GM19025 (cell line): ENCODE results near the gene NLGN1.
A peak's percentile ranks its signal among the peaks of the same experiment; 100 is the strongest.
"Not testable (repeated sequence)": the region's sequence is repeated elsewhere in the genome, so short reads cannot be mapped to it uniquely, and the experiment has no call there.

ENCODE experiments used
- ATAC-seq: cut with Tn5 transposase; IDR thresholded peaks from one replicate; pipeline ENCODE4 v1.9.1; 2021; ENCODE audit warnings: mild to moderate bottlenecking, low read depth, moderate library complexity; ENCODE audit not compliant: unreplicated experiment

NLGN1 gene

DNA sequence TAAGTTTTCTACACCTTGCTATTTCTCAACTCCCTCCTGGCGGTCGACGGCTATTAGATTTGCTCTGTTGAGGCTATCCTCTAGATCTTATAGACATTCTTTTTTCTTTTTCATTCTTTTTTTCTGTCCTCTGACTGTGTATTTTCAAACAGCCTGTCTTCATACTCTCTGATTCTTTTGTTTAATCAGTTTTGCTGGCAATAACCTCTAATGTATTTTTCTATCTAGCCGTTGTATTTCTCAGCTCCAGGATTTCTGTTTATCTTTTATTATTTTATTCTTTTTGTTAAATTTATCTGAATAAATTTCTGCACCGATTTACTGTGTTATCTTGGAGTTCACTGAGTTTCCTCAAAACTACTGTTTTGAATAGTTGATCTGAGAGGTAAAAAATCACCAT, 31.5 kb downstream of the NLGN1 start:
- no peak for ATAC-seq

DNA sequence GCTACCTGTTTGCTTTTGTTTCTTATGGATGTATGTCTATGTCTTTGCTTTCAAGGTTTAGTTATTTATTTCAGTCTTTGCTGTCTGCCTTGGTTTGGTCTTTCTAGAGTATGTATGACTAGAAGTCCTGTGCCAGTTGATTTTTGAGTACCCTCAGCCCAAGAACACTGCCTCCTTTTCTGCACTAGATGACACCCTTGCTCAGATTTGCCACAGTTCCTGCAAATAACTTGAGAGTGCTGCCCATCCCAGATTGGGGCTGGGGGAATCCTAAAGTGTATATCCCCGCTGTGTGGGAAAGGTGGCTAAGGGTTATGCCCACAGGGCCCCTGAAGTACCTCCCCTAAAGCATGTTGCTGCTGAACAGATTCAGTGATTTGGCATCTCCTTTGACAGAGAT, 32.0 kb downstream of the NLGN1 start:
- no peak for ATAC-seq

DNA sequence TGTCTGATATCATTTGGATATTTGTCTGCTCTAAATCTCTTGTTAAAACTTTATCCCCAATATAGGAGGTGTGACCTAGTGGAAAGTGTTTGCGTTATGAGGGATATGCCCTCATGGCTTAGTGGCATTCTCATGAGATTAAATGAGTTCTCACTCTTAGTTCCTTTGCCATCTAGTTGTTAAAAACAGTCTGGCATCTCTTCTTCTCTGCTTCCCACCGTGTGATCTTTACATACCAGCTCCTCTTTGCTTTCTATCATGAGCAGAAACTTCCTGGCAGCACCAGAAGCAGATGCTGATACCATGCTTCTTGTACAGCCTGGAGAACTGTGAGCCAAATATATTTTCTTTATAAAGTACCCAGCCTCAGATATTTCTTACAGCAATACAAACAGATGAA, 33.0 kb downstream of the NLGN1 start:
- no peak for ATAC-seq

DNA sequence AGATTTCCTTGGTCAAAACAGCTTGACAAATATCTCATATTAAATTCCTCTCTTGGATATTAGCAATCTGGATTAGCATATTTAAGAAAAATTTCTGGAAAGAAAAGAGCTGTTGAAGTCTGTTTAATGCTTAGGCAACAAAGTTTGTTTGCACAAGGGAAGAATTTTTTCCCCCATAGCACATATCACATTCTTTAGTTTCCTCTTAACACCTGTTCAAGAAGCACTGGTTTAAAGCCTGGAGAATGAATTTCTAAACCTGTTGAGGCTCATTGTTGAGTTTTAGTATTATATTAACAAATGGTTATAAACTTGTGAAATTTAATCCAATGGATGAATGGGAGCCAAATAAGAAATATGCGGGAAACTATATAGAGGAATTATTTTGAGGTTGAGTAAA, 41.5 kb downstream of the NLGN1 start:
- no peak for ATAC-seq

DNA sequence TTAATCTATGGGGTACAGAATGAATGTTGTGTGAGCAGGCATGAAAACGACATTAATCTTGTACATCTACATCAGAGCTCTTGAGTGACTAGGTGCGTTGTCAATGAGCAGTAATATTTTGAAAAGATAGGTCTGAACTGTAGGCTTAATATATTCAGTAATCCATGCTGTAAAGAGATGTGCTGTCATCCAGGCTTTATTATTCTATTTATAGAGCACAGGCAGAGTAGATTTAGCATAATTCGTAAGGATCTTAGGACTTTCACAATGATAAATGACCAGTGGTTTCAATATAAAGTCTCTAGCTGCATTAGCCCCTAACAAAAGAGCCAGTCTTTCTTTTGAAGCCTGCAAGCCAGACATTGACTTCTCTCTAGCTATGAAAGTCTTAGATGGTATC, 43.0 kb downstream of the NLGN1 start:
- ATAC-seq, result no peak

DNA sequence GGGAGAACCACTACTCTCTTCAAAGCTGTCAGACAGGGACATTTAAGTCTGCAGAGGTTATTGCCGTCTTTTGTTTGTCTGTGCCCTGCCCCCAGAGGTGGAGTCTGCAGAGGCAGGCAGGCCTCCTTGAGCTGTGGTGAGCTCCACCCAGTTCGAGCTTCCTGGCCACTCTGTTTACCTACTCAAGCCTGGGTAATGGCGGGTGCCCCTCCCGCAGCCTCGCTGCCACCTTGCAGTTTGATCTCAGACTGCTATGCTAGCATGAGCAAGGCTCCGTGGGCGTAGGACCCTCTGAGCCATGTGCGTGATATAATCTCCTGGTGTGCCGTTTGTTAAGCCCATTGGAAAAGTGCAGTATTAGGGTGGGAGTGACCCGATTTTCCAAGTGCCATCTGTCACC, 54.0 kb downstream of the NLGN1 start:
- ATAC-seq, result not testable (repeated sequence)

DNA sequence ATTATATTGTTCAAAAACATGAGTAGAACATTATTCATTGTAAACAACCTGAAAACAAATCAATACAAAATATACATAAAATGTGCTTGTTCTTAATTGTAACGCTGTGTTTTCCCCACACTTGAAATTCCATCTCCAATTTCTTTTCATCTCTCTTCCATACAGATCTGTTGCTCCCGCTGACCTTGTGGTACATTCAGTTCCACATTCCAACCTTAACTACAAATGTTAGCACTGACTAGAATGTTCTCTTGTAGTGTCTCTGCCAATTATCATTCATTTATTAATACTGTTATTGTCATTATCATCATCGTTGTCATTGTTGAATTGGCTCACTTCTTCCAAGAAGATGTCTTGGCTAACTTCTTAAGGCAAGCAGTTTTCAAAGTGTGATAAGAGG, 65.7 kb downstream of the NLGN1 start:
- no peak for ATAC-seq

DNA sequence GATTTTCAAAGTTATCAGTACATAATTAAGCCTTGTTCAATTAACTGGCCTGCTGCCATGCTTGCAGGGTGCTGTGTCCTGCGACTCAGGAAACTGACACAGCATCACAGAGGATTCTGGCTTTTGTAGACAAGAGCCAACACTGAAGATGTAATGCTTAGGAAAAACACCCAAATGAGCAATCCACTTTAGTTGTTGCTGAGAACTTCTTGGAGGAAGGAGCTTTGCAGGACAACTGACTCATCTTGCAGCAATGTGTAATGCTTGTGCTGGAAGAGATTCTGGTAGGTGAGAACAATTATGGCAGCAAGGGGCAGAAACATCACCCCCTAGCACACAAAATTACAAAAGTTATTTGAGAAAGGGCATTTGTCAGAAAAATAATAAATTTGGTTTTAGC, 67.6 kb downstream of the NLGN1 start:
- no peak for ATAC-seq

DNA sequence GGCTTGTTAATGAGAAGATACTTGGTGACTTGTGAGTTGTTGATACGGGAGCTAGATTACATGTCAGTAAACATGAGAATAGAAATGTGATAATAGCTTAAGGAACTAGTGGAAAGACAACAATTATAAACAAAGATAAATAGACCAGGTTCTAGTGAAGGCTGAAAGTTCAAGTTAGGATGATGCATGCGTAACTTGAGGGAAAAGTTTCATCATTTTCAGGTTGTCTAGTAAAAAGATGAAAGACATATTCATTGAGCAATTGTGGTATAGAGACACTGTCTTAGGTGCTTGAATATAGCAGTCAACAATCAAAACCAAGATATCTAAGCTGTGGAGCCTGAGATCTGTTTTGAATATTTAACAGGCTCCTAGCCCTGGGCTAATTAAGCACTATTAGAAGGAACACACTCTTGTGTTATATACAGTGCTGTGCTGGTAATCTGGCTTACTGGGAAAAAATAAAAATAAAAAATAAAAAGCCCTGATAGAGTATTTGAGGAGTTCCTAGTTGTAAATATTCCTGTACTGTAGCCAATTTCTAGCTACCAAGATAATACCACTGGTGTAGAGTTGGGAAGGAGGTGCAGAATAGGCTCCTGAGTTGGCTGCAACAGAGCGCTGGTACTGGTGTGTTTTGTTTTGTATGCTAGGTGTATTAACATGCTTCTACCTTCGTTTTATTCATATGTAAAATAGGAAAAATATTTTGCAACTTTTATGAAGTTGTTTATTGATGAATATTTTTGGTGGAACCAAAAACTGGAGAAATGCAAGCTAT, 68.5 kb downstream of the NLGN1 start:
- no peak for ATAC-seq

DNA sequence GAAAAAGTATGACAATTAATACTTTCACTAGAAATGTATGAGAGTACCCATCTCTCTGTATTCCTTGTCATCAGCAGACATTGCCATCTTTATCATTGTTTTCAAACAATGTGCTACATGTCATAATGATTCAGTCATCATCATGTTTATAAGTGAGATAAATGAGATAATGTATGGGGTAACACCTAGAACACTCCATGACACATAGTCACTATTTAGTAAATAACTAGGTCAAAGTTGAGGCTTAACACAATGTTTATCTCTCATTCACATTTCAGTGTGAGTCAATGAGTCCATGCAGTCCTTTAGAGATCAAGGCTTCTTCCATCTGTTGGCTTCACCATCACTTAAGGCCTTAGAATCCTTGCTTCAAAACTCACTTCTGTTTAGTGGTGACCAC, 70.0 kb downstream of the NLGN1 start:
- no peak for ATAC-seq

DNA sequence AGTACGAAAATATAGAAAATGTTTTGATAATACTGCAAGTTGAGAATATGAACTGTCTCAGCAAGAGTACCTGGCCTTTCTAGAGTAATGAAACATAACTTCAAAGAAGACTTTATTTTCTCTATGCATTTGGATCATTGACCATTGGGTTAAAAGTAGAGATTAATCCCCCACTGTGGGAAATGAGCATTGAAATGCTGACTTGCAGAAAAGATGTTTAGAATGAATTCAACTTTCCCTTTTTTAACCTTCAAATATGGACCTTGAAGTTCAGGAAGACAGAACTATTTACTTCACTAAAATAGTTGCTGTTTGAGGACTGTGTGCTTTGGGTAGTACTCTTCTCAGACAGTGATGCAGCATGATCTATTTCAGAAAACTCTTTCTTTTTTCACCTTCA, 75.7 kb downstream of the NLGN1 start:
- no peak for ATAC-seq

DNA sequence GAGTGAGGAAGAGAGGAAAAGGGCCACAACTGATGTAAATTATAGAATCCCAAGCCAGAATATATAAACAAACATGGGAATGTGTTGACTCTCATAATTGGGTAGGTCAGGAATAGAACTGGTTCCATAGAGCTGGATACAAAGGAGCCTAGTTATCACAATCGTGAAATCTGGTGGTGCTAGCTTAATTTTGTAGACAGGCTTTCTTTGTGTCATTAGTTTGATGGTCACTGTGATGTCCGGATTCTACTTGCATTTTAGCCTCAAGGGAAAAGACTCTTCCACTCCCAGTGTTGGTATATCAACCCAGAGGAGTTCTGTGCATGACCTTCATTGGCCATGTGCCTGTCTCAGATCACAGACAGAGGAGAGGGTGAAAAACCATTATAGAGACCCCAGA, 81.8 kb downstream of the NLGN1 start:
- ATAC-seq, result no peak

DNA sequence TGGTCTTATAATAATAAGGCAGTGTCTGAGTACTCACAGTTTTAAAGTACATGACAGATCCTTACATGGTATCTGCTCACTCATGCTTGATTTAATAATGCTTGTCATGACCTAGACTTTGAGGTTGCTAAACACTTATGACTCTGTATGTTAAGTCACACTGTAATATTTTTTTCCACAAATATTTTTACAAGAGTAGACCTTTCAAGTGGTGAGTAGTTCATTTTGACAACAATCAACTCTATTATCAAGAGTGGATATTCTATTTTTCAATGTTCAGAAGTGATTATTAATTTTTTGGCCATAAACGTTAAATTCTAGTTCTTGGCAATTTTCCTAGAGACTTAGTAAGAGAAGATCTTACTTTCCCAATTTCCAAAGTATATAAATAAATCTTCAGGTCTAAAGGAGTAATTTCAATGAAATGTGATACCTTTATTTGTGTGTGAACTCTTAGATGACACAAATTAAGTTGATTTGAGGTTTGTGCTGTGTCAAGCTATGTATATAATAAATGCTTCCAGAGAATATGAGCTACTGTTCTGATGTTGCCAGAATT, 104.5 kb downstream of the NLGN1 start:
- no peak for ATAC-seq

DNA sequence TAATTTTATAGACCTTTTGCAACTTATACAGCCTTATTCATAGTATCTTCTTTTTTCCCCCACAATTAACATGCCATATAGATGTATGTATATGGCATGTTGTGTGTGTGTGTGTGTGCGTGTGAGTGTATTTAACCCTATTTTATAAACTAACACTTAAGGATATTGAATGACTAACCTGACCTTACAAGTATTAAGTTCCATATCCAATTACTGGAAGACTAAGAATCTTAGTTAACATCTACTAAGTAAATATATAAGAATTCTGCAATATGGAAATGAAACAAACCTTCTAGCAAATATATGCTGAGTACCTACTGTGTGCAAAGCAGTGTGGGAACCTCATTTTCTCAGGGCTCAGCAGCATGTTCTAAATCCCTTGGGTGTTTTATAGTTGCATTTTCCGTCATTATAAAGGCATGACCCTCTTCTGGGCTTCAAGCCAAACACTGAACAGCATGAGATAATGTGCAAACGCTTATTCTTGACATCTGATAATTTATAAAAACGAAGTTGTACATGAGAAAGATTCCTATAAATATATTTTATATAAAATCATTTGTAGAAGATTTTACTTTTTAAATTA, 105.5 kb downstream of the NLGN1 start:
- no peak for ATAC-seq

DNA sequence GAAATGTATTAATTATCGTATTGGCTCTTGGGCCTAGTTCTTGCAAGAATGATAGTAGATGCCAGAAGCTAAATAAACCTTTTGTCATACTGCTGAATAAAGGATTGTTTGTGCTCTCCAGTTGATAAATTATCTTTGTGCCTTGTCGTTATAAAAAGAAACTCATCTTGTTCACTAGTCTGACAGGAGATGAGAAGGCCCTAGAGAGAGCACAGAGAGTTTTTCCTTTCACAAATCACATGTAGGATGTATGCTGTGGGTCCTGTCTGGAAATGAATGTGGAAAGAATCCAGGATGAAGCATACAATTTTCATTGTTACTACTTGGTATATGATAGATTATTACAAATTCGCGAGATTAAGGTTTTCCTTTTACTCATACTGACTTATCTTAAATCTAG, 113.0 kb downstream of the NLGN1 start:
- ATAC-seq, result no peak

DNA sequence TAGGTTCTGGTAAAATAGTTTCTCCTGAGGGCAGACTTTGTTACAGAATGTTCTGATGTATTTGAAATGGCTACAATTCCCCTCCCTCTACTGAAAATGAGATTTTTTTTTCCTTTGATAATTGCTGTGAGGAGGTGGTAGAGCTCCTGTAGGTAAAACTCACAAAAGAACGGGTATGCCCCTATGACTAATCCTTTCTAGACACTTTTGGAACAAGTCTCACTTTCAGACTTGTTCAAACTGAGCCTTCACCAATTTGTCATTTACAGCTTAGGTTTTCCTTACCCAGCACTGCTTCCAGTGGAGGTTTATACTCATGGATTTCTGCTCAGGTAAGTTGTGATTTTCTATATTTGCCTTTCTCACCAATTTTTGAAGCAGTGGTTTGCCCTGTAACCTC, 115.6 kb downstream of the NLGN1 start:
- peak; percentile 61 for ATAC-seq

DNA sequence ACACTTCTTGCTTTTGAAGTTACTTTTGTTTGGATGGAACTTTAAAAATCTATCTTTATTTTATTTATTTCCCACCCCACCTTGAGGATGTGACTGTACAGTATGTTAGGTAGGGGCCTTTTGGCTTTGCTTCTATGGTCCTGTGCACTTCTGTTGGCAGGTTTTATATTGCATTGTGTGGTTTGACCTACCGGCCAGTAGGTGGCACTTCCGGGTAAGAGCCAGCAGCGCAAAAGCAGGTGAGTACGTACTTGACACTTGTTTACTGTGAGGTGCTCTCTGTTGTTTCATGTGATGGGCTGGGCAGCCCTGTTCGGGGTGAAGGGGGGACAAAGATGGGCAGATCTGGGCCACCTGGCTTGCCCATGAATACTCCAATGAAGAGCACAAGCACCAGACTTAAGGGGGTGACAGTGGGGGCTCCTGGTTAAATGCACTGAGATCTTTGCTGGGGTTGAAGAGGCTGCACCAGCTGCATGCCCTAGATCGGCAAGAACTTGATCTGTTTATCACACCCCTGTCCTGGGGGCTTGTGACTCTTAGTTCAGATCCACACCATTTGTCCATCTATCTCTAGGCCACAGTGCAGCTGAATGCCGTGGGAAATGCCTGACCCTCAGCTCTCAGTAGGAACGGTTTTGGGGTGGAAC, 131.6 kb downstream of the NLGN1 start:
- ATAC-seq, result peak; percentile 79

DNA sequence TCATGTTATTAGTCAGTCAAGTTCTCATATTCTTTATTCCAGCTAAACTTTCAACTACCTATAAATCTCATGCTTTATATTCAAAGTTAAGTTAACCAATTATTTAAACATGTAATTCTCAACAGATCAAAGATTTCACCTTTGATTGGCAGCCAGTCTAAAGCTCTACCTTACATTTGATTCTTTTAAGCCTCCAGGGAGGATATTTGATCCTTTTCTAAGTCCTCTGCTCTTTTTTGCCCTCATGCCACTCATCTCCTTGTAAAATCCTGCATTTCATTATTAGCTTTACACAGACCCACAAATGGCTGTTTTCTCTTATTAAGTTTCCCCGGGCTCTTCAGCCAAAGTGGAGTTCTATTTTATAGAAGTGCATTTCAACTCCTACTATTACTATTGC, 134.1 kb downstream of the NLGN1 start:
- ATAC-seq, result no peak

DNA sequence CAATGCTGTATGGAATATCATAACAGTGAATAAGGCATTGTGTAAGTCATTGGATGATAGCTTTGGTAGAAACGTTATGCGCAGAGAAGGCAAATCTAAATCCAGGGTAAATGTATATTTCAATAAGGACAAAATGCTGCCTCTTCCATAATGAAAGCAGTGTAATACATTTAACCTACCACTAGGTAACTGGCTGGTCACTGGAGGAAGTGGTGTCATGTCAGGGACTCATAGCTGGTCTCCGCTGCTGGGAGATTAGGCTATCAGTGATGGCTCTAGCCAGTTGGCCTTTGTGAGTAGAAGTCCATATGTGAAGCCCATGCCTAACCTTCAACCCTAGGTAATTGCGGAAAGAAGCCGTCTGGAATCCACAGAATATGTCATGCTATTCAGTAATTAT, 140.9 kb downstream of the NLGN1 start:
- no peak for ATAC-seq

DNA sequence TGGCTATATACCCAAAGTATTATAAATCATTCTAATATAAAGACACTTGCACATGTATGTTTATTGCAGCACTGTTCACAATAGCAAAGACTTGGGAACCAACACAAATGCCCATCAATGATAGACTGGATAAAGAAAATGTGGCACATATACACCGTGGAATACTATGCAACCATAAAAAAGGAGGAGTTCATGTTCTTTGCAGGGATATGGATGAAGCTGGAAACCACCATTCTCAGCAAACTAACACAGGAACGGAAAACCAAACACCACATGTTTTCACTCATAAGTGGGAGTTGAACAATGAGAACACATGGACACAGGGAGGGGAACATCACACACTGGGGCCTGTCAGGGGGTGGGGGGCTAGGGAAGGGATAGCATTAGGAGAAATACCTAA, 148.0 kb downstream of the NLGN1 start:
- ATAC-seq, result not testable (repeated sequence)

DNA sequence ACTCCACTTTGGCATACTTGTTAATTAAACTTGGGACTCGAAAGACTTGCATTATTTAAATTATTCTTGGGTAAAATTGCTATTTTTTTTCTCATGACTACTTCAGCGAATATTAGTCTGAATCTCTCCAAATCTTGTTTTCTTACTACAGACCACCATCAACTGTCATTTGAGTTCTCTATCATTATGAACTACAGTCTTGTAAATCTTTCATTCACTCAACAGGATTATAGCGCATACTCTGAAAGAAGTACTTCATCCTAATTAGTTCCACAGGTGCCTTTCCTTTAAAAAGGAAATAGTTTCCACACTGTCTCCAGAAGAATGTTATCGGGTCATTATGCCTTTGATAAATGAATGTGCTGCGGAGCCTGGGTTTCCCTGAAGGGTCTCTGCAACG, 149.5 kb downstream of the NLGN1 start:
- no peak for ATAC-seq

DNA sequence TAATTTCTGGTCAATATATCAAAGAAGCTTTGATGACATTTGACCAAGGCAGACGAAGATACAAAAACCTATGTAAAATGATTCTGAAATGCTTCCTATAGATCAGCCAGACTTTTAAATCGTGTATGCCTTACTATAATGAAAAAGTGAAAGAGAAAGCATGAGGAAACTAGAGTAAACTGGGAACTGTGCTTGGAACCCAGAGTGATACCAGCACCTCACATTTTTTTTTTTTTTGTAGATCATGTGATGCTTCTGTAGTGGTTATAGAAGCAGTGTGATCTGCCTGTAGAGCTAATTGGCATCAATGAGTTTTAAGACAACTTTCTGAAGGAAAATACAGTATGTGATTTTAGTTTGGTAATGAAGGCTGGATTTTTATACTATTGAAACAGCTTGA, 150.7 kb downstream of the NLGN1 start:
- peak; percentile 52 for ATAC-seq
